GM21360 (cell line): ENCODE measurements around the gene PKIG.
"Not testable (repeated sequence)": the region's sequence is repeated elsewhere in the genome, so short reads cannot be mapped to it uniquely, and the experiment has no call there.

Experiments used
- ATAC-seq: cut with Tn5 transposase; IDR thresholded peaks from one replicate; pipeline ENCODE4 v1.9.1; 2021; ENCODE audit warnings: mild to moderate bottlenecking, moderate library complexity; ENCODE audit not compliant: unreplicated experiment

The PKIG gene

DNA sequence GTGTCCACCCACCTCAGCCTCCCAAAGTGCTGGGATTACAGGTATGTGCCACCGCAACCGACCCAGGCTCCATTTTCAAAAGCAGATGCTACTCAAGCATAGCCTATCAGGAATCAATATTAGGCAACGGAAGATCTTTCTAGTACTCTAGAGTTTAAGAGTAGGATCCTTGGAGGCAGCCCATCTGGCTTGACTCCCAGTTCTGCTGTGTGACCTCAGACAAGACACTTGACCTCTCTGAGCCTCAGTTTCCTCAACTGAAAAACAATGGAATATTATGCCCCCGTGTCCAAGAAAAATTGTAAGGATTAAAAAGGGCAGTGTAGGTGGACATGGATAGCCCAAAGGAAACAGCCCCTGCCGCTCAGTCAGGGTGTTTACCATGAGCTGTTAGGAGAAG, 54.7 kb downstream of the PKIG start:
- ATAC-seq, result no peak

DNA sequence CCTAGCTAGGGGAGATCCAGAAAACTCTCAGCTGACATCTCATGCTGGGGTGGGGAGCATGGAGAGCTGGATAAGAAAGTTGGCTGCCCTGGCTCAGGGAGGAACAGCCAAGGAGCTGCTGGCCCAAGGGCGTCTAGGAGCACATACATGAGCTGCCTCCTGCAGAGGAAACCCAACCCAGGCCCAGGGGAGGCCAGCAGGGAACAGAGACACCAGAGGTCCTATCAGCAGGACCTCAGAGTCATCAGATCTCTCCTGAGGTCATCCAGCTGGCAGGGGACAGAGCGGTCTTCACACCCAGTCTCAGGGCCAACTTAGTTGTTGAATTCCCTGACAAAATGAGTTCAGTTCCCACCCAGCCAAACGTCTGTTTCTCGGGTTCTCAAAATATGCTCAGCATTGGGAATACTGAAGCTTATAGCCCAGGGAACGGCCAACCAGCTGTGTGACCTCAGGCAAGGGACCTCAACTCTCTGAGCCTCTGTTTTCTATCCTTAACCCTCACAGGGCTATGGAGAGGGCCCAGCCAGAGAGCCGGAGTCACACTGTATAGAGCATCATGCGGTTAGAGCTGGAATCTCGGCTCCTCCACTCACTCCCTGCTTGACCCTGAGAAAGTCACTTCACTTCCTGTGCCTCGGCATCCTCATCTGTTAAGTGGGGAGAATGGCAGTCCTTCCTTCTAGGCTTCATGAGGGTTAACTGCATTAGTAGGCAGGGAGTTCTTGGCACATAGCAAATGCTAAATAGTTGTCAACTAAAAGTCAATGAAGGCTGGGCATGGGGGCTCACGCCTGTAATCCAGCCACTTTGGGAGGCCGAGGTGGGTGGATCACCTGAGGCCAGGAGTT, 55.4 kb downstream of the PKIG start:
- ATAC-seq, result no peak

DNA sequence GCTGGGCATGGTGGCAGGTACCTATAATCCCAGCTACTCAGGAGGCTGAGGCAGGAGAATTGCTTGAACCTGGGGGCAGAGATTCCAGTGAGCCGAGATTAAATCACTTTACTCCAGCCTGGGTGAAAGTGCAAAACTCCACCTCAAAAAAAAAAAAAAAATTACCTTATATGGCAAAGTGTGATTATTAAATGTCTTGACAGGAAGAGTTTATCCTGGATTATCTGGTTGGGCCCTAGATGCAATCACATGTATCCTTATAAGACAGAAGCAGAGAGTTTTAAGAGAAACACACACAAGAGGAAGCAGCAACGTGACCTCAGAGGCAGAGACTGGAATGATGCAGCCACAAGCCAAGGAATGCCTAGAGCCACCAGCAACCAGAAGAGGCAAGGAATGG, 58.1 kb downstream of the PKIG start:
- no peak for ATAC-seq

DNA sequence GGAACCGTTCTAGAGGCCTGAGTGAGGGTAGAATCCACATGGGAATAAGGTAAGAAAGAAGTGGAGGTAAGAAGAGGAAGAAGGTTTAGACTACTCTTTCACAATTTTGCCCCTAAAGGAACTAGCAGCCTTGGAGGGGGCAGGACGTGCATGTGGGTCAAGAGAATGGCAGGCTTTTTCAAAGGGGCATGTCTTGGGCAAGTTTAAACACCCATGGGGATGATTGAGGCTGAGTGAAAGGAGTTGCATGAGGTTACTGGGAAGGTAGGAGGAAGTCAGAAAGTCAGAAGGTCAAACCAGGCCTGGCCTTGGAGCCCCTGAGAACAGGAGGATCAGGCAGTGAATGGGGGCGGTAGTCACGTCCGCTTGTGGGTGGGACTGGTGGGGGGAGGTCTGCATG, 58.9 kb downstream of the PKIG start:
- no peak for ATAC-seq

DNA sequence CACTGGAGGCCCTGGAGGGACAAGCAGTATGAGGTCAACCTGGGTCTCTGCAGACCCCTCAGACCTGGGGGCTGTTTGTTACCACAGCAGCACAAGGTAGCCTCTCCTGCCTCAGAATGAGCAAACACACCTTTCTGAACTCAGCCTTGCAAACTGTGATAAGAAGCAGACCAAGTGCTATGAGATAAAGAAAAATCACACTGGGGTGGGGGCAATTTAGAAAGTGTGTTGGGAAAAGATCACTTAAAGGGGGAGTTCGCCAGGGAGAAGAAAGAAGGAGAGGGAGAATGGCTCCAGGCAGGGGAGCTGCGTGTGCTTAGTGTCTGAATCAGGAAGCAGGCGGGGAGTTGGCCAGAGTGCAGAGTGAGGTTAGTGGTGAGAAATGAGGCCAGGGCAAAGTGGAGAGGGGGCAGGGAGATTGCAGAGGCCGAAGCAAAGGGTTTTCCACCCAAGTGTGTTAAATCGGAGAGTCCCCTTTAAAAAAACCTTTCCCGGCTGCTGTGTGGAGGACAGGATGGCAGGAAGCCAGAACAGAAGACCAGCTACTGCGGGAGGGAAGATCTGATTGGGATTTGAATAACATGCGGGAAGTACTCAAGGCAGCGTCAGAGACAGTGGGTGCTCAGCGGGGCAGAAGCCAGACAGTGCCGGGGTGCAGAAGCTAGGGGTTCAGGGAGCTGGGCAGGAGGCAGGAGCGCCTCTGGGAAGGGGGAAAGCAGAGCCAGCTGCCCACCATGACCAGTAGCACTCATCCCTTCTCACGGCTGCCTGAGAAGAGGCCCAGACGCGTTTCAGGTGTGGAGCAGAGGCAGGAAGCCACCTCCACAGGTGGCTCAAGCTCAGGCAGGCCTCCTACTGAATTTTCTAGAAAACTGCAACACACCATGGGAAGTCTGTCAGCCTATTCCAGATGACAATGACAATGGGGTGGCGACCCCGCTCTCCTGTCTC, 60.1 kb downstream of the PKIG start:
- no peak for ATAC-seq

DNA sequence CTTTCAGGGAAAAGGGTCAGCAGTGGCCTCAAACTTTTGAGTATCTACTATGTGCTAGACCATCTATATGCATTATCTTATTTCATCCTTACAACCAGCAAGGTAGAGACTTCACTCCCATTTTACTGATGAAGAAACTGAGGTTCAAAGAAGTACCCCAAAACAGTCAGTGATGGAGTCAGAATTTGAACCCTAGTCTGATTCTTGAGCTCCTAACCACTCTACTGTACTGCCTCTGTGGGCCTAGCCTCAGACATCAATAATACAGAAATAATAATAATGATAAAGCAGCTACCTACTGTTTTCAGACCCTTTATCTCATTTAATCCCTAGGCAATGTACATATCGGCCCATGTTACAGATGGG, 60.8 kb downstream of the PKIG start:
- ATAC-seq, result no peak

DNA sequence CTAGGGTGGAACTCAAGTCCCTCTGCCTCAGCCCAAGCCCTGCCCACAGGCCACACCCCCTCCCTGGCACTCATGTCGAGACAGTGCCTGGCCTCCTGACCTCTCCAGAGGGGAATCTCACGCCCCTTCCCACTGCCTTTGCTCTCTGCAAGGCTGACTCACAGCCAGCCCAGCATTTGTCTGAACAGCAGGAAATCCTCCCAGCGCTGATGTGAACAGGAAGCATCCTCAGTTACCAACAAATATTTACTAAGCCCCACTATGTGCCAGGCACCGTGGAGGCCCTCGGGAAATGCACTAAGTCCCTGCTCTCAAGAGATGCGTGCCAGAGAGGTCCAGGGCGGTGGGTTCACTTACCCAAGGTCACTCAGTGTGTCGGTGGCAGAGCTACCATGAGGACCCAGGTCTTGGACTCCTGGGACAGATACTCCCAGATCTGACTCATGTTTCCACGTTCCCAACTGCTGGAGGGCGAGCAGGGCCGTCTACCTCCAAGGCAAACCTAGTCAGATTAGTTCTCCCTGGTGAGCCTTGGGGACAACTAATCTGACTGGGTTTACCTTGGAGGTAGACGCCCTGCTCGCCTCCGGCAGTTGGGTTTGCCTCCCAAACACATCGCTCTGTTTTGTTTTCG, 61.3 kb downstream of the PKIG start:
- no peak for ATAC-seq

DNA sequence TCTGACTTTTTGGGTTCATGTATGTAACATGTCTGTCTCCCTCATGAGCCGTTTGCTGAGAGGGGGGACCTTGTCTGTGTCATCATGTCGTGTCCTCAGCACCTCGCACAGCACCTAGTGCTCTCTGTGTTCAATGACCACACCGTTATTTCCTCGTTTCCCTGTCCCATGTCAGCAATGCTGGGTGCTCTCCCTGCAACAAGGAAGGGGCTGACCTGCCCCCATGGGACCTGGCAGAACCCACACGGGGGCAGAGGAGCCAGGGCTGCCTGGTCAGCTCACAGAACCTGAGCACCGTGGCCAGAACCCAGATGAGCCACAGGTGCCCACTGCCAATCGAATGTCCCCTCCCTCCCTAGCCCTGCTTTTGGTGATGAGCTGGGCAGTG, 61.8 kb downstream of the PKIG start:
- ATAC-seq, result no peak

DNA sequence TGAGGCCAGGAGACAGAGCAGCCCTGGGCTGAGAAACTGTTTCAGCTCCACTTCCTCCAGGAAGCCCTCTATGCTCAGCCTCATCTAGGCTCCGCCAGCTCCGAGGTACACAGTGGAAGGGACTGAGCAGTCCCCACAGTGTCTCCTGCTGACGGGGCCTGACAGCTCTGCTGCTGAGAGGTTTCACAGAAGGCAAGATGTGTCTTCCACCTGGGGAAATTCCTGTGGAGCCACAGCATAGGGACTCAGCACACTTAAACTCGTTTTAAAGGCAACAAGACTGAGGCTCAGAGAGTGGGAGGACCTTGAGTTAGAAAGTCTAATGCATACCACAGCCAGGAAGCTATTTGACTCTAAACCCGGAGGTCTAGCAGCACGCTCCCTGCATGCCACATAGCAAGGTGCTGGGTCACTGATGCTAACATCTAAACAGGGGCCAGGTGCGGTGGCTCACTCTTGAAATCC, 62.3 kb downstream of the PKIG start:
- no peak for ATAC-seq

DNA sequence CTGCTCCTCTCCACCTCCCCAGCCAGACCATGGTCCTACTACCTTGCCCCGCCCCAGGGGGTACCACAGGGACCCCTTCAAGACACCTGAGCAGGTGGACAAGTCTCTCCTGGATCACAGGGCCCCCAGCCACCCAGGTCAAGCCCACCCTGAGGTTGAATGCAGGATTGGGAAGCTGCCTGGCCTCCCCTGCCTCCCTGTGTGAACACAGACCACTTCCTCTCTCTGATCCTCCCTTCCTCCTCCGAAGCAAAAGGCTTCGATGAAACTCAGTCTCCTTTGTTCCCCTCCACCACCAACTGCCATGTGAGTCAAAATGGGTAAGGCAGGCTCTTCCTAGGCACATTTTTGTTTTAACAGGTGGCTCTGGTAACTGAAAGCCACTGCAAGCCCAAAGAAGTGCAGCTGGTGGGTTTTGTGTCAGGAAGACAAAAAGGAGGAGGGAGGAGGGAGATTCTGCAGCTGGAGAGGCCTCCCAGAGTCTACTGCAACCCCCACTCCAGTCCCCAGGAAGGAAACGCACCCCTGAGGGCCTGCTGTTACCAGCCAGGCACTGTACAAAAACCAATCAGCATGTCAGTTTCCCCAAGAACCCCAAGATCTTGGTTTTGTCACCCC, 63.8 kb downstream of the PKIG start:
- no peak for ATAC-seq

DNA sequence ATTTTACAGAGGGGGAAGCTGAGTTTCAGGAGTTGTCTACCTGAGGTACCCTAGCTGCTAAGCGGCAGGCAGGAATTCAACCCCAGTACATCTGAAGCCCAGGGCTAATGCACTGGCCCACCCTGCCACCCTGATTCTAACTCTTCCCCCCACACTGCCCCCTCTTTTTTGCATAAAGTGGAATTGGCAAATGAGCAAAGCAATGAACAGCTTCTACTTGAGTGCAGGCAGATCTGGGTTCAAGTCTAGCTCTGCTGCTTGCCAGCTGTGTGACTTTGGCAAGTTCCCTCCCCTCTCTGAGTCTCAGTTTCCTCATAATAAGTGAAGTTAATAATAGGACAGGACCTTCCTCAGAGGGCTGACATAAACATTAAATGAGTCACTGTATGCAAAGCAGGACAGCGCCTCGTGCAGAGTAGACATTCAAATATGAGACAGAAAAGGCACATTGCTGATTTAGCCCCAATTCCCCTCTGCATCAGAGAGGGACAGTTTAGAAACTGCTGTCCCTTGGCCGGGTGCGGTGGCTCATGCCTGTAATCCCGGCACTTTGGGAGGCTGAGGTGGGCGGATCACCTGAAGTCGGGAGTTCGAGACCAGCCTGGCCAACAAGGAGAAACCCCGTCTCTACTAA, 64.4 kb downstream of the PKIG start:
- peak; percentile 47 for ATAC-seq

DNA sequence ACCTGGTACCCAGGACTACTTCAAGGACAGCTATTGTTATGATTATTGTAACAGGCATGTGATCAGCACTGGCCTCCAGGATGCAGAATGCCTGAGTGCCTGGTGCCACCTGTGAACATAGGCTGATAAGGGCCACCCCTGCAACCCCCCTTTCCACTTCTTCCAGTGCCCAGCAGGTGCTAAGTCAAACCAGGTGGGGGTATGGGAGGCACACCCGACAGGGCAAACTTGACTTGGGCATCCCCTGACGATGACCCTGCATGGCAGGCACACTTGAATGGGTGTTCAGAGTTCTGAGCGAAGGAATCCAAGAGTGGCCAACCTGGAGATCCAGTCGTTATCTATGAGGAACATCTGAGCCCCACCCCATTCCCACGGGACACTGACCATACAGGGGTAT, 65.7 kb downstream of the PKIG start:
- no peak for ATAC-seq

DNA sequence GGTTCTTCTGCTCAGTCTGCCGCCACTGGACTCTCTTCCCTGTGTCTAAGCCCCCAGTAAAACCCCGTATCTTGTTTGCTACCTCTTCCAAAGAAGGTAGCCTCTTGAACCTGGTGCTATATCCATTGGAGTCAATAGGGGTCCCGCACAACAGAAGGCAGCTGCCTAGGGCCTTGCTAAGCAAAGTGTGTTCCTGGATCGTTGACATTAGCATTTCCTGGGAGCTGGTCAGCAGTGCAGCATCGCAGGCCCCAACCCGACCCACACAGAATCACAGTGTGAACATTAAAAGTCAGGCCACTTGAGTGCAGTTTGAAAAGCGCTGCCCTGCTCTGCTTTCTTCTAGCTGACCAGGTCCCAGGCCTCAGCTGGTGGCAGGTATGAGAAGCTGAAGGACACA, 66.2 kb downstream of the PKIG start:
- no peak for ATAC-seq

DNA sequence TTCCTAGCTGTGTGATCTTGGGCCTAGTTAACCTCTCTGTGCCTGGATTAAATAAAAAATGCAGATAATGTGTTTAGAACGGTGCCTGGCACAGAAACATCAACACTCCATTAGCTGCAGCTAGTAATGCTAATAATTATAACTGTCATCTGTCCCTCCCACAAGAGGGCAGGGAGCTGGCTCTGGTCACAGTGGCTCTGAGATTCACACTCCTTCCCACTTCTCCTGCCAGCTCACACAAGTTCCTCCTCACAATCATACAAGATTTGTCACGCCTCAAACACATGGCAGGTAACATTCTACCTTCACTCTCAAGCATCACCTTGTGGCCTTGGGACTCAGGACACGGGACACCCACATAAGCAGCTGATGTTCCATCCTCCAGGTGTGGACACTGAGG, 66.7 kb downstream of the PKIG start:
- ATAC-seq, result no peak

DNA sequence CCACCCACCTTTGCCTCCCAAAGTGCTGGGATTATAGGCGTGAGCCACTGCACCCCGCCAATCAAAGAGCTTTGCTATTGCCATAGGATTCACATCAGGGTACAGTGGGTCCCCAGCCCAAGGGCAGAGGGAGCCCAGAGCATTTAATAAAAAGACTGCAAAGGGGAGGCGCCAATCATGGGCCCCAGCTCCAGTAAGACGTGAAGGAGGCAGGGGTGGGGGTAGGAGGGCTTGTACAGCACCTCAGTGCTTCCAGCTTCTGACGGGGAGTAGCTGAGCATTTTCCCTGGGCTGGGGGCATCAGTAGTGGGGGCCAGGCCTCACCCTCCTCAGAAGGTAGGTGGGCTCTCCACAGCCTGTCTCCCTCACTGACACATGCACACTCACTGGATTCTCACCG, 67.6 kb downstream of the PKIG start:
- no peak for ATAC-seq

DNA sequence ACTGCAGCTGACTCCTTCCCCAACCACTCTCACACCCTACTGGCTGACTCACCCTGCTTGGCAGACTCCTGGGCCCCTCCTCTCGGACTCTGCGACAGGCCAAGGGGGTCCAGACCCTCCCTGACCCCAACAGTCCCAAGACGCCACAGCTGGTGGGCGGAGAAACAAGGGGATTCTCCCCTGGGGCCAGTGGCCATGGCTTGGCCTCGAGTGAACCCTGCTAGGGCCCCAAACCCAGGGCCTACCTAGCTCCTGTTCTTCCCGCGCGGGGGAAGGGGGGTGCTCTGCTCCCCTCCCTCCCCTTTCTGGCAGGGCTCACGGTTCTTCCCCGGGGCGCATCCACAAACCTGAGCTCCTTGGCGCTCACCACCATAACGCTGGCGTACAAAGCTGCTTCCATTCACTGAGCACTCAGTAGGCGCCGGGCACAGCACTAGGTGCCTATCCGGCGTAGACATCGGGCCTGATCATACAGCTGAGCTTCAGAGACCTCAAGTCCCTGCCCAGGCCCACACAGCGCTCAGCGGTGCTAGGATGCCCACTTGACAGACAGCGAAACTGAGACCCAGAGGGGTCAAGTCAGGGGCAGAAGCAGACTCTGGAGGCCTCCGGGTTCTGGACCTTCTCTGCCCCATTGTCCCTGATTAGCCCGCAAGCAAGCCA, 68.5 kb downstream of the PKIG start:
- ATAC-seq, result no peak

DNA sequence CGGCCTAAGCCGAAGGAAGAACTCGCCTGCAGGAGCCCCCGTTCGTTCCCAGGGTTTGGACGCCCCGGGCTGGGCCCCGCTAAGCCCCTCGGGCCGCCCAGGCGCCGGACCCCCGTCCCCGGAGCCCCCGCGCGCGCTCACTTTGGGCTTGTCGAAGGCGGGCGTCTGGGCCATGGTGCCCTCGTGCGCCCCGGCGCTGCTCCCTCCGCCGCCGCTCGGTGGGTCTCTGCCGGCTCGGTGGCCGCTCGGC, 69.0 kb downstream of the PKIG start:
- no peak for ATAC-seq

DNA sequence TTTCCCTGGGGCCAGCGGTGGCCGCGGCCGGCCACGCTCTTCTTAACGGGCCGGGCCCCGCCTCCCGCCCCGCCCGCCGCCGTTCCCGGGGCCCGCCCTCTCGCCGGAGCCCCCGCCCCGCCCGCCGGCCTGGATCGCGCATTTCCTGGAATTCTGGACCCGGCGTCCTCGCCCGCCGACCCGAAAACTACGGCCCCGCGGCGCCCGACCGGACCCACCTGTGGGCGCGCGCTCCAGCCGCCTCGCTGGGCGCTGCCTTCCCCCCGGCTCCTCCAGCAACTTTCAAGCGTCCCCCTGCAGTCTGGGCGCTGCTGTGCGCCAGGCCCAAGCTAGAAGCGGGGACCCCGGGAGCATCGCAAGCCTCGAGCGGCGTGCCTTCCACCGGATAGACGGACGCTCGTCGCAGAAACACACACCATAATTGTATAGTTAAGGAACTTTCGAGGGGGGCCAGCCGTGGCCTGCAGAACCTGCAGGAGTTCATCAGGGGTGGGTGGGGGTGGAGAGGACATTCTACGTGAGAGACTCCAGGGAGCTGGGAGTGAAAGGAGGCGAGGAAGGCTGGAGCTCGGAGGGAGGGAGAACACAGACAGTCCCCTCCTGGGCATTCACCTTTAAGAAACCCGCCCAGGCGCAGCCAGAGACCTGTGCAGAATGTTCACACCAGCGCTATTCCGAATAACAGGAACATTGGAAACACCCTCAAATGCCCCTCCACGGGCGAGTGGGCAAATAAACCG, 69.5 kb downstream of the PKIG start, which contains the start of gene ADA:
TSS of gene ADA (minus strand) at position 16 of the 740 bp plus-strand sequence. CDS start 92 bp downstream, outside the sequence.
- no peak for ATAC-seq

DNA sequence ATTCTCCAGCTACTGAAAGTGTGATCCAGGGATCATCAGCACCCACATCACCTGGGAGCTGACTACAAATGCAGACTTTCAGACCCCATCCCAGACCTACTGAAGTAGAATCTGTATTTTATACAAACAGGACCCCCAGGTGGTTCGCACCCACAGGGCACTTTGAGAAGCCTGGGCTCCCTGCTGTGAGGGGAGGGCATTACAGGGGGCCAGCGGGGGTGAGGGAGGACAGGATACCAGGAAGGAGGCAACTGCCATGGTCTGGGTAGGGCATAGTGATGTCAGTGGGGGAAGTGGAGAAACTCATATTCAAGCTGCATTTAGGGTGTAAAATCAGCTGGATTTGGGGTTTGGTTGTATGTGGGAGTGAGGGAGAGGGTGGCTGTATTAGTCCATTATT, 71.2 kb downstream of the PKIG start:
- no peak for ATAC-seq

DNA sequence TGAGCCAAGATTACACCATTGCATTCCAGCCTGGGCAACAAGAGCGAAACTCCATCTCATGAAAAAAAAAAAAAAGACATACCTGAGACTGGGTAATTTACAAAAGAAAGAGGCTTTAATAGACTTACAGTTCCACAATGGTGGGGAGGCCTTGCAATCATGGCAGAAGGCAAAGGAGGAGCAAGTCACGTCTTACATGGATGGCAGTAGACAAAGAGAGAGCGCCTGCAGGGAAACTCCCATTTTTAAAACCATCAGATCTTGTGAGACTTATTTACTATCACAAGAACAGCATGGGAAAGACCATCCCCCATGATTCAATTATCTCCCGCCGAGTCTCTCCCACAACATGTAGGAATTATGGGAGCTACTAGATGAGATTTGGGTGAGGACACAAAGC, 71.8 kb downstream of the PKIG start:
- not testable (repeated sequence) for ATAC-seq
